Urothelium cell line (cell line): ENCODE data around the gene SEC14L1.
A peak's percentile ranks its signal among the peaks of the same experiment; 100 is the strongest.
"Not testable (repeated sequence)": the region's sequence is repeated elsewhere in the genome, so short reads cannot be mapped to it uniquely, and the experiment has no call there.

Experiments
- DNase-seq: peaks from one replicate; pipeline ENCODE4 v3.0.0; 2011; ENCODE audit warnings: low spot score, mixed read lengths
- FAIRE-seq: peaks from 2 replicates; lab custom pipeline; 2011; peaks lifted over from hg19 to GRCh38; lab: Jason Lieb, UNC

The SEC14L1 gene

DNA sequence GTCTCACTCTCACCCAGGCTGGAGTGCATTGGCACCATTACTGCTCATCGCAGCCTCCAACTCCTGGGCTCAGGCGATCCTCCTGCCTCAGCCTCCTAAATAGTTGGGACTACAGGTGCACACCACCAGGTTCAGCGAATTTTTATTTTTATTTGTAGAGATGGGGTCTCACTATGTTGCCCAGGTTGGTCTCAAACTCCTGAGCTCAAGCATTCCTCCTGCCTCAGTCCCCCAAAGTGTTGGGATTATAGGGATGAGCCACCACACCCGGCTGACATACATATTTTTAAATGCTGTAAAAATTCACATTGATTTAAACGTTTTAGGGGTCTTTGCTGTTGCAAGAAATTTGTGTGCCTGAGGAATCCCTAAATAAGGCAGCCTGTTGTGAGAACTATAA lies 24.8 kb upstream of the SEC14L1 start:
- no peak for DNase-seq
- no peak for FAIRE-seq

DNA sequence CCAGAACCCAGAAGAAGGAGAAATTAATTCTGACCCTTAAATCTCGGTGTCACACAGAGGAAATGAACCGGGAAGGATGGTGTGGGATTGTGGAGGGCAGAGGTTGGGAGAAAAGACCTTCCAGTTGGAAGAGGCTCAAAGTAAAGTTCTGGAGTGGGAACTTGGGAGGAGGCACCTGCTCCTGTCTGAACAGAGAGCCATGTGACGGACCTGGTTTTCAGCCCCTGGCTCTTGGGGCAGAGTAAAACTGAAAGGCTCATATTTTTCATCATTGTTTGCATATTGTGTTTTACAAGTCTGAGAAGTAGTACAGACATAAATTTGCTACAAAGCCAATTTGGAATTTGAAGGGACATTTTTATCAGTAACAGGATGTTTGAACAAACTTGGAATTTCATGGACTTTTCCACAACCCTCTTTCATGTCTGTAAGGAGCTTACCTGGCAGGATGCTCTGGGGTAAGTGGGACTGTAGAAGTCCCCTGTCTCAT lies 24.4 kb upstream of the SEC14L1 start:
- DNase-seq (no peak), FAIRE-seq (no peak)

DNA sequence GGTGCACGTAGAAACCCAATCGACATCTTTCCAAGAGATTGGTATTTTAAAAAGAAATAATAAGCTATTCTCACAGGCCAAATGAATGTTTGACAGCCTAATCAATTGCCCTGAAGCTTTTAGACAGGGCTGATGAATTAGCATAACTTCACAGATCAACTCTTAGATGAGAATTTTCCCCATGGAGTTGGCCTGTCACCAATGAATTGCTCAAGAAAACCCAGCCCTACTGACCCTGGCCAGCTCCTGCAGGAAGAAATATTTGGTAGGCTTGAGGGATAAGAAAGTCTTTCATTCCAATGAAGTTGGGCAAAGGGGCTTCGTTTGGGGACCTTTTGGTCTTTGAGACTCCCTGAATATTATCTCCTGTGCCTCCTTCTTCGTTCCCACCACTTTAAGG lies 23.4 kb upstream of the SEC14L1 start:
- no peak for DNase-seq
- FAIRE-seq = no peak

DNA sequence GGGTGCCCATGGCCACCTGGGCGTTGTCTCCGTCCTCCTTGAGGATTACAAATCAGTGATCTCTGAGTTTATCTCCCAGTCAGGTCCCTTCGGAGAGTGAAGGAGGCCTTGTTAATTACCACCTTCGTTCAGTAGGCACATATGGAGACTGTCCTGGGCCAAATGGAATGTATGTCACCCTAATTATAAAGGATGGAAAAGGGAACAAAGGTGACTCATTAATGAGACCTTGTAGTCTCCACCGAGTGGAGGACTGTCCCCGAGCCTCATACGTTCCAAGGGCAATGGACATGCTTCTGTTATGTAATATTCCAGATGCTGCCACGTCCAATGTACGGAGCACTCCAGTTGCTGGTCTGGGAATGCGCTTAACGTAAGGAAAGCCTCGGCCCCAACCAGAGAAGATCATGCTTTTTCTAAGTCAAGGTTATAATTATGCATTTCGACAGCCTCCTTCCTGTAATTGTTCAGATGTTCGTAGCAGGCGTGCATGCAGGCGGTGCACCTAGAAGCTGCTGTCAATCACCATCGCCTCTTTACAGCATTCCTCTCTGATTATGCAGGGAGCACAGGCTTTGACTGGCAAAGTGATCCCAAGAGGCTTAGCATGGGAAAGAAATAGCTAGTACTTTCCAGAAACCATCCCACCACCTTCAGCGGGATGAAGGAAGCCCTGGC lies 22.4 kb upstream of the SEC14L1 start:
- no peak for DNase-seq
- no peak for FAIRE-seq

DNA sequence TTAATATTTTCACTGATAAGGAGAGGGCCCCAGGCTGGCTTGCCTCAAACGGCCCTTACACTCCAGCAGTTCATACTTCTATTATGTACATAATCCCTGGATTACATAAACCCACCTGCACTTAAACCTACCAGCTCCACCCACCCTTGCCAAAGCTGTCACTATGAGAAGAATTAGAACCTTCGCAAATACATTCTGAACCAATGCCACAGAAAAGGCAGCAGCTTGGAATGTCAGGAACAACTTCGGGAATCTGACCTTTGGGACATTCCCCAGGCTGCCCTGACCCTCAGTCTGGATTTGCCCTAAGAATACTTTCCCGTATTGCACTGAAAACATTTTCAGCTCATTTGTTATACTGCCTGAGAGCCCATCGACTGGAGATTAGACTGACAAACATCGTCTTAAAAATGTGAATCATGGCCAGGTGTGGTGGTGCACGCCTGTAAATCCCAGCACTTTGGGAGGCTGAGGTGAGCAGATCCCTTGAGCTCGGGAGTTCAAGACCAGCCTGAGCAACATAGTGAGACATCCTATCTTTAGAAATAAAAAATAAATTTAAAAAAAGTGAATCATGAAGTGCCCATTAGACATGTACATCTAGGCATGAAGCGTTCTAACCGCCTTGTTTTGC lies 21.0 kb upstream of the SEC14L1 start:
- DNase-seq = no peak
- no peak for FAIRE-seq

DNA sequence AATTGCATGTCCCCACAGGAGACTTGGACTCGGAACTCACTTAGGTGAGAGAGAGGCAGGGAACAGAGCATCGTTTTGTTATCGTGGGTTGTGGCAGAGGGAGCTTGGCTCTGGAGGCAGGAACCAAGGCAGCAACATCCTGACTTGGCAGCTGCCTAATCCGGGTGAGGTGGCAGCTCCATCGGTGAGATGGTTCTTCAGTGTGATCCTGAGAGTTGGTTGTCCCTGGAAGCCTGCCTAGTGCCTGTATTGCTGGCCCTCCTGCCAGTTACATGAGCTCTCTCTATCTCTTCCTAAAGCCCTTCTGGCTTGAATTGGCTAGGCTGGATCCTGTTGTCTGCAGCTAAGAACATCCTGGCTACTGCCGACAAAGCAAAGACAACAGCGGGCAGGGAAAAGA lies 19.9 kb upstream of the SEC14L1 start:
- no peak for FAIRE-seq
- no peak for DNase-seq

DNA sequence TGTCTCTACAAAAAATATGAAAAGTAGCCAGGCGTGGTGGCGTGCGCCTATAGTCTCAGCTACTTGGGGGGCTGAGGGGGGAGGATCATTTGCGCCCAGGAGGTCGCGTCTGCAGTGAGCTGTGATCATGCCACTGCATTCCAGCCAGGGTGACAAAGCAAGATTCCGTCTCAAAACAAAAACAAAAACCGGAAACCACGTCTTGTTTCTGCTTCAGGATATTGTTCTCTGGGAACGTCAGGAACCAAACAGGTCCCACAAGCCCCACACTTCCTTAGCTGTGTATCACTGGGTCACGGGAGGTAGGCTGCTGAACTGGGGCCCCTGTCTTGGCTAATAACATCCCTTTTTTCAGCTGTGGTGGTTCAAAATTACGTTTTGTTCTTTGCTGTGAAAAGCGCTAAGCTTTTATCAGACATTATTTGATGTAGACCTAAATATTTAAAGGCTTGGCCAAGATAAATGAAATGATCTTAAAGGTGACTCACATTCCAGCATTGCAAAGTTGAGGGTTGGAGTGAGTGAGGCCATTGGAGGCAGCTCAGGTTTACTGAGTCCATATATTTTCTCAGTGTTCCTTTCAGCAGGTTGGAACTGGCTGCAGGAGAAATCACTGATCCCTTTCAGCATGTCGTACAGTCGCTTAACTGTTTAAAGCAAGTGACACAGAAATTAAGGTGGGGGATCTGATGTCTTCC lies 16.4 kb upstream of the SEC14L1 start:
- DNase-seq = peak; percentile 74
- FAIRE-seq = no peak

DNA sequence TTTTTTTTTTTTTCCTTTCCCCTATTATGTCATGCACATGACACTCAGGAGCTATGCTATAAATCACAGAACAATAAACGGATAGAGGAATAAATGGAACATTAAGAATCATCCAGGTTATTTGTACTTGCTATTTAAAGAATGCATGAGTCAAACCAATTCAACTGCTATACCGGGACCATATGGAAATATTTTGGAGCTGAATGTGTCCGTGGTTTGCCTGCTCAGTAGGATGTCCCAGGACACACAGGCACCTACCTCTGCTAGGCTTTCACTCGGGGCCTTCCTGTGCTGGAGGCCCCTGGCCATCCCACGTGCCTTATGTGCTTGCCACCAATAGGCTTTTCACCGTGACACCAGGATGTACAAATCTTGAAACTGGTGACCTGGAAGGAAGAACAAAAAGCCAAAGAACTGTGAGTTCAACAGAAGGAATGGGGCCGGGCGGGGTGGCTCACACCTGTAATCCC lies 15.3 kb upstream of the SEC14L1 start:
- DNase-seq = peak; percentile 93
- no peak for FAIRE-seq

DNA sequence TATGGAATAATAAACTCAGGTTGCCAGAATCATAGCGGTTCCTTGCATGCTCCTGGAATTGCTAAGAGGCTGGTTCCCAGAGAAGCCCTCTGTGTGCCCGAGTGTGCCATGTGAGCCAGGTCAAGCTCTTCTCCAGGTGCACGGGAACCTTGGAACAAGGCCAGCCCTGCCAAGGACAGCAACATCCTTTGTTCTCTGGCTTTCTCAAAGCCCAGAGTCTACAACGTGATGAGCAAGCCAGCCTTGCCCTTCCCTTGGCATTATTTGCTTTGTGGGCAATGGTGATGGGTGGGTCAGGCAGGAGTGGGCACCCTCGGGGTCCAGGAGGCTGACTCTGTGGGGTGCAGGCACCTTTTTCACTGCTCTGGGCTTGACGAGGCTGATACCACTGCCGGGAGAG lies 14.2 kb upstream of the SEC14L1 start:
- peak; percentile 86 for DNase-seq
- FAIRE-seq = no peak

DNA sequence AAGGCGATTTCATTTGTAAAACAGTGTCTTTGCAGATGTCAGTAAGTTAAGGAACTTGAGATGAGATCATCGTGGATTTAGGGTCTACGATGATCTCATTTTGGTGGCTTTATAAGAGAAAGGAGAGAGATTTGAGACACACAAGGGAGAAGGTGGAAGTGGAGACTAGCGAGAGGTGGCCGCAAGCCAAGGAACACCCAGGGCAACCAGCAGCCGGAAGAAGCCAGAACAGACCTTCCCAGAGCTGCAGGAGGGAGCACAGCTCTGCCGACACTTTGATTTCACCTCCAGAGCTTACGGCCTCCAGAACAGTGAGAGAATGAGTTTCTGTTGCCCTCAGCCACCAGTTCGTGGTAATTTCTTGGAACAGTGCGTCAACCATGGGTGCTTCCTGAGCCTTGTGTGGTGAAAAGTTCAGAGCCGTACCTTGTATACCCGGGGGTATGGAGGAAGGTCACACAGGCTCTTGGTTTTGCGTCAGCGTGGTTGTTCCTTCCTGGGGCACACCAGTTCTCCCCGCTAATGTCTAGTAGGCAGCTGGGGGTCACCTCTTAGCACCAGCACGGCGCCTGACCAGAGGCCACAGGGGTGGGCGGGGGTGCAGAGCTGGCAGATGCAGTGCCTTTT lies 12.9 kb upstream of the SEC14L1 start:
- FAIRE-seq (no peak), DNase-seq (peak; percentile 67)

DNA sequence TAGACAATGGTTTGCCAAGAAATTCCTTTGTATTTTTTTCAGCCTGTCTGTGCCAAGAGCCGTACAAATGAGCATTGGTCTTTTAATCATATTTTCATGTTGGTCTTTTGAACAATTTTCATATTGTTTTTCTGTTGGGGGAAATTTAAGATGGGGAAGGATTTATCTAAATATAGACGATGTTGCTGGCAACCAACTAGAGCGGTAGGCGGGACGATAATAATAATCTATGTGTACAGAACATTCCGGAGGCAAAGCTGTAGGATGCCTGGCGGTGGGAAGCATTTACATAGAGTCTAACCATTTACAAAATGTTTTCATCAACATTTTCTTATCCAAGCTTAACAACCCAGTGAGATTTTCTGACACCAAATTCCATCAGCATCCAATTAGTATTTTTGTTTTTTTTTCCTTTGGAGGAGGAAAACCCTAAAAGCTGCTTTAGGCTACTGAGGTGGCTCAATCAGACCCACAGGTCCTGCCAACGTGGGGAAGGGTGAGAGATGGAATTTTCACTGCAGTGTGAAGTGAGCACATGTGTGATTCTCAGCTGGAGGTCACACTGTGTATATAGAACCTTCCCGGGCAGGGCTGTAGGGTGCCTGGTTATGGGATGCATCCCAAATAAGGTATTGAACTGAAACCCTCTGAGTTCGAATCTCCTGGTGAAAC lies 11.7 kb upstream of the SEC14L1 start:
- no peak for FAIRE-seq
- DNase-seq = no peak

DNA sequence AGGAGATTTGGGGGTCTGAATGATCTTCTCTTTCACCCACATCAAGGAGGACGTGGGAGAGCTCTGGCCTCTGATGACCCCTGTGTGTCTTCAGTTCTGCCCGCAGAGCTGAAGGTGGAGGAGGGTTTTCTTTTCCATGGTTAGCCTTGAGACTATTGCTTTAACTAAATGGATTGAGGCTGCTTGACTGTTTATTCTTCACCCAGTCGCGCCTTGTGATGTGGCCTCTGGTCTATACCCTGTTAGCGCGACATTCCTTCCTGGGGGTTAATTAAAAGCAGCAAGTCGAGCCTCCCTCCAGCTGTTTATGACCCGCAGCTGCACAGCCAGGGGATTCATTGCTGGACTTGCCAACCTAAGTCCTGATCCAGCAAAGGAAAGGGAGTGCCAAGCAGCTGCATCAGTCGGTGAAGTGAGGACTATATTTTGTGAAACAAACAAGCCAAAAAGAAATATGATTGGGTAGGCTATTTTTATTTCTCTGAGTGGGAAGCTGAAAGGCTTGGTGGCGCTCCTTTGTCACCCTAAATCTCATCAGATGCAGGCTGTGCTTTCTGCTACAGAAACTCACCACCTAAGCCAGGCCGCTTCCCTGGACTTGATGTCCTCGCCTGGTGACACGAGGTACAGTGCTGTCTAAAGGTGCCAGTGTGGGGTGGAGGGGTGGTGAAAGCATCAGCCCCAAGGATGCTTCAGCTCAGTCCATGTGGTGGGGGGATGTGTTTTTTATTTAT lies 11.0 kb upstream of the SEC14L1 start:
- DNase-seq (no peak), FAIRE-seq (no peak)

DNA sequence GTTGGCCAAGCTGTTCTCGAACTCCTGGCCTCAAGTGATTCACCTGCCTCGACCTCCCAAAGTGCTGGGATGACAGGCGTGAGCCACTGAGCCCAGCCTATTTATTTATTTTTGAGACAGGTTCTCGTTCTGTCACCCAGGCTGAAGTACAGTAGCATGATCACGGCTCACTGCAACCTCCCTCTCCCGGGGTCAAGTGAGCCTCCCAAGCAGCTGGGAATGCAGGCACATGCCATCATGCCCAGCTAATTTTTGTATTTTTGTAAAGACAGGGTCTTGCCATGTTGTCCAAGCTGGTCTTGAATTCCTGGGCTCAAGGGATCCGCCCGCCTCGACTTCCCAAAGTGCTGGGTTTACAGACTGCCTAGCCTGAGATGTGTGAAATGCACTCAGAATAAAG lies 10.2 kb upstream of the SEC14L1 start:
- DNase-seq (no peak), FAIRE-seq (no peak)

DNA sequence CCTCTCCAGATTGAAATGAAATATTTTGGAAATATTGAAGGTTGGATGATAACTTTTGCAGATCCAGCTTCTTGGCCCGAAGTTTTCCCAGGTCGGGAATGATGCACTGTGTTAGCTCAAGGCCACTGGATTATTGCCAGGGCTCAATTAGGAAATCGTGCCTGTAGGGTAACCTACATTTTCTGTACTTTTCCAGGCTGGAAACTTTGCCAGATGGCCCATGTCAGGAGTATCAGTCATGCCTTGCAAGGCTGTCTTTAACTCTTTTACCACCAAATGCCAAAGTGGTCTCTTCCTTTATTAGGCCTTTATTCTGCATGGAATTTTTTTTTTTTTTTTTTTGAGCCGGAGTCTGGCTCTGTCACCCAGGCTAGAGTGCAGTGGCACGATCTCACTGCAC lies 8.9 kb upstream of the SEC14L1 start:
- FAIRE-seq (no peak), DNase-seq (no peak)

DNA sequence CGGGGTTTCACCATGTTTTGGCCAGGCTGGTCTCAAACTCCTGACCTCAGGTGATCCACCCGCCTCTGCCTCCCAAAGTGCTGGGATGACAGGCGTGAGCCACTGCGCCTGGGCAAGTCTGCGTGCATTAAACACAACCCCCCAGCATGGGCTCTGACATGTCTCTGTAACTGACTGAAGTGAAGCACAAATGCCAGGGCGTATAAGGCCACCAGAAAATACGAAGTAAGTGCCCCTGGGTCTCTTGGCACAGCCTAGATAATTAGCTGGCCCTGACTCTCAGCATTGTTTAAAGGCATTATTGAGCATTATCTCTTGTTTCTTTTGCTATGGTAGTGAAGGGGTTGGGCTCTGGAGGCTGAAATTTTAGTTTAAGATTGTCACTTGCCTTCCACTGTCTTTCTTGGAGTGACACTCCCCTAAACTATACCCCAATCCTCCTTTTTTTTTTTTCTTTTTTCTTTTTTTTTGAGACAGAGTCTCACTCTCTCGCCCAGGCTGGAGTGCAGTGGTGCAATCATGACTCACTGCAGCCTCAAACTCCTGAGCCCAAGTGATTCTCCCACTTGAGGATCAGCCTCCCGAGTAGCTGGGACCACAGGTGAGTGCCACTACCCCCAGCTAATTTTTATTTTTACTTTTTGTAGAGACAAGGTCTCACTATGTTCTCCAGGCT lies 8.2 kb upstream of the SEC14L1 start:
- DNase-seq (no peak), FAIRE-seq (no peak)

DNA sequence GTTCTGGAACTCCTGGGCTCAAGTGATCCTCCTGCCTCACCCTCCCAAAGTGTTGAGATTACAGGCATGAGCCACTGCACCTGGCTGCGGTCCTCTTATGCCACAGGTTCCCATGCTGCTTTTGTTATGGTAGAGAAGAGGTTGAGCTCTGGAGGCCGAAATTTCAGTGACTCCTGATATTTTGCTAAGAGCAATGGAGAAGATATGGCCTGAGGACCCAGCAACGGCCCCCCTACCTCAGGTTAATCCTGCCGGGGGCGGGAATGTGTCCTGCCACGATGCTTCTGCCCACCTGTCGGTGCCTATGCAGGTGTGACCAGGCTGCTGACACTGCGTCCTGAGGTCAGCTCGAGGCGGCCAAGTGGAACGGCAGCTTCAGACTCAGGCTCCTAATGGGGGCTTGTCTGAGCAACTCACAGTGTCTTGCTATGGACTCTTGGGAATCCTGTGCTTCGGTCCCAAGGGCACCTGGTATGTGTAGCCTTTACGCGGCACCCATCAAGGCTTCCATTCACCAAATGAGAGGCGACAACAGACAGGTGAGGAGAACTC lies 7.6 kb upstream of the SEC14L1 start:
- DNase-seq (no peak), FAIRE-seq (no peak)

DNA sequence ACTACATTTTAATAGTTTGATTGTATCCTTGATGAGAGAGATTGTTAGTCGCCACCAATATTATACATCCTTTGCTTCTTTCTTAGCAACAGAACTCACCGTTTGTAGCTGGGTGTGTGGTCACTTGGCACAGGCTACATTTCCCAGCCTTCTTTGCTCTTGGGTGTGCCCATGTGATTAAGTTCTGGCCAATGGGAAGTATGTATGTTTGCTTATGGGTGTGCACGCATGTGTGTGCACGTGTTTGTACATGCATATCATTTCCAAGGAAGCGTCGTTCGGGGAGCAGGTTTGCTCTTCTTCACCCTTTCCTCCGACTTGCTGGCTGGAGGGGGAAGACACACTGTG lies 4.4 kb upstream of the SEC14L1 start:
- FAIRE-seq (no peak), DNase-seq (no peak)

DNA sequence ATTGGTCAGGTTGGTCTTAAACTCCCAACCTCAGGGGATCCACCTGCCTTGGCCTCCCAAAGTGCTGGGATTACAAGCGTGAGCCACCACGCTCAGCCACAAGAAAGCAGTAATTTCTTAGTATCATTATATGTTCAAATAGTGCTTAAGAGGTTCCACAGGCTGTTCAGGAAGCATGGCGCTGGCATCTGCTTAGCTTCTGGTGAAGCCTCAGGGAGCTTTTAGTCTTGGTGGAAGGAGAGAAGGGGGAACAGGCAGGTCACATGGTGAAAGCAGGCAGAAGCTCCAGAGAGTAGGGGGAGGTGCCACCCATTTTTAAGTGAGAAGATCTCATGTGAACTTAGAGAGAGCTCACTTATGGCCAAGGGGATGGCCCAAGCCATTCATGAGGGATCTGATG lies 3.7 kb upstream of the SEC14L1 start:
- DNase-seq (no peak), FAIRE-seq (no peak)

DNA sequence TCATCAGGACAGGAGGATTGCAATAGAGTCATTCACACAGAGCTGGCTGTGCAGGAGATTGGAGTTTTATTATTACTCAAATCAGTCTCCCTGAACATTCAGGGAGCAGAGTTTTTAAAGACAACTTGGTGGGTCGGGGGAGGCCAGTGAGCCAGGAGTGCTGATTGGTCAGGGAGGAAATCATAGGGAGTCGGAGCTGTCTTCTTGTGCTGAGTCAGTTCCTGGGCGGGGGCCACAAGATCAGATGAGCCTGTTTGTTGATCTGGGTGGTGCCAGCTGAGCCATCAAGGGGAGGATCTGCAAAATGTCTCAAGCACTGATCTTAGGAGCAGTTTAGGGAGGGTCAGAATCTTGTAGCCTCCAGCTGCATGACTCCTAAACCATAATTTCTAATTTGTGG lies 2.9 kb upstream of the SEC14L1 start:
- not testable (repeated sequence) for DNase-seq, FAIRE-seq
